Skeletal muscle satellite cell (primary cell): ENCODE measurements around the gene DCK.
"Not testable (repeated sequence)": the region's sequence is repeated elsewhere in the genome, so short reads cannot be mapped to it uniquely, and the experiment has no call there.

Experiments
- H3K27me3 ChIP-seq: 2 replicates; pipeline ENCODE4 v1.7.0; 2013; ENCODE audit warnings: low read length; ENCODE audit not compliant: control insufficient read depth, insufficient read depth
- H3K36me3 ChIP-seq: 2 replicates; pipeline ENCODE4 v1.7.0; 2013; ENCODE audit warnings: mild to moderate bottlenecking, control low read depth, low read length; ENCODE audit not compliant: insufficient read depth
- H3K4me1 ChIP-seq: 2 replicates; pipeline ENCODE4 v1.7.0; 2013; ENCODE audit warnings: low read length; ENCODE audit not compliant: control insufficient read depth, insufficient read depth
- H3K4me2 ChIP-seq: 2 replicates; pipeline ENCODE4 v1.7.0; 2013; ENCODE audit warnings: mild to moderate bottlenecking, low read length
- H3K4me3 ChIP-seq: 2 replicates; pipeline ENCODE4 v1.7.0; 2013; ENCODE audit warnings: low read length
- H3K9ac ChIP-seq: 2 replicates; pipeline ENCODE4 v1.7.0; 2013; ENCODE audit warnings: mild to moderate bottlenecking, low read depth, low read length, moderate library complexity
- H3K9me3 ChIP-seq: replicated peaks from 2 replicates; pipeline ENCODE4 v1.7.0; 2013; ENCODE audit warnings: mild to moderate bottlenecking, control low read depth, low read length

Gene DCK

GRCh38 chr4:71029504-71029903, 36.1 kb downstream of the DCK start:
- Histone ChIP-seq H3K4me2 (no peak overlapping the region), H3K4me1 (peaks cover 35% of the 10 kb centered on the region), H3K36me3 (peaks cover 21% of the 10 kb centered on the region), H3K4me3 (no peak overlapping the region), H3K27me3 (no peaks in the 10 kb centered on the region), H3K9me3 (no peaks in the 10 kb centered on the region), H3K9ac (no peak overlapping the region)

GRCh38 chr4:71032106-71032505, 38.7 kb downstream of the DCK start:
- not testable (repeated sequence) for H3K9me3 ChIP-seq, H3K4me3 ChIP-seq, H3K9ac ChIP-seq, H3K27me3 ChIP-seq
- H3K4me2 ChIP-seq = peak overlapping the region; percentile 20
- peaks cover 20% of the 10 kb centered on the region for H3K36me3 ChIP-seq
- H3K4me1 ChIP-seq = peaks cover 13% of the 10 kb centered on the region

GRCh38 chr4:71045256-71045655, 51.8 kb downstream of the DCK start:
- H3K4me2 ChIP-seq = no peak overlapping the region
- H3K36me3 ChIP-seq = peaks cover 4% of the 10 kb centered on the region
- H3K4me1 ChIP-seq = no peaks in the 10 kb centered on the region
- H3K4me3 ChIP-seq = no peak overlapping the region
- no peaks in the 10 kb centered on the region for H3K27me3 ChIP-seq
- H3K9ac ChIP-seq = no peak overlapping the region
- no peaks in the 10 kb centered on the region for H3K9me3 ChIP-seq

DNA sequence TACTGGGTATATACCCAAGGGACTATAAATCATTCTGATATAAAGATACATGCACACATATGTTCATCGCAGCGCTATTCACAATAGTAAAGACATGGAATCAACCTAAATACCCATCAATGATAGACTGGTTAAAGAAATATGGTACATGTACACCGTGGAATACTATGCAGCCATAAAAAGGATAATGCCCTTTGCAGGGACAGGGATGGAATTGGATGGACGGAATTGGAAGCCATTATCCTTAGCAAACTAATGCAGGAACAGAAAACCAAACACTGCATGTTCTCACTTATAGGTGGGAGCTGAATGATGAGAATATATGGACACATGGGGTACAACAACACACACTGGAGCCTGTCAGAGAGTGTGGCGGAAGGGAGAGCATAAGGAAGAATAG, 55.9 kb downstream of the DCK start:
- Histone ChIP-seq H3K9me3 (no peaks in the 10 kb centered on the region), H3K4me3 (no peak overlapping the region), H3K36me3 (no peaks in the 10 kb centered on the region), H3K4me1 (no peaks in the 10 kb centered on the region), H3K4me2 (no peak overlapping the region), H3K27me3 (no peaks in the 10 kb centered on the region), H3K9ac (no peak overlapping the region)

GRCh38 chr4:71050809-71051208, 57.4 kb downstream of the DCK start:
- no peaks in the 10 kb centered on the region for H3K36me3 ChIP-seq
- no peak overlapping the region for H3K4me3 ChIP-seq
- no peaks in the 10 kb centered on the region for H3K4me1 ChIP-seq
- no peaks in the 10 kb centered on the region for H3K27me3 ChIP-seq
- no peak overlapping the region for H3K4me2 ChIP-seq
- no peaks in the 10 kb centered on the region for H3K9me3 ChIP-seq
- H3K9ac ChIP-seq = no peak overlapping the region

- no peaks in the 10 kb centered on the region for H3K36me3 ChIP-seq
- no peak overlapping the region for H3K9ac ChIP-seq
- no peak overlapping the region for H3K4me2 ChIP-seq
- H3K4me1 ChIP-seq = no peaks in the 10 kb centered on the region
- no peaks in the 10 kb centered on the region for H3K27me3 ChIP-seq
- no peak overlapping the region for H3K4me3 ChIP-seq
- no peaks in the 10 kb centered on the region for H3K9me3 ChIP-seq
Observed at GRCh38 chr4:71052034-71052433, 58.6 kb downstream of the DCK start.

DNA sequence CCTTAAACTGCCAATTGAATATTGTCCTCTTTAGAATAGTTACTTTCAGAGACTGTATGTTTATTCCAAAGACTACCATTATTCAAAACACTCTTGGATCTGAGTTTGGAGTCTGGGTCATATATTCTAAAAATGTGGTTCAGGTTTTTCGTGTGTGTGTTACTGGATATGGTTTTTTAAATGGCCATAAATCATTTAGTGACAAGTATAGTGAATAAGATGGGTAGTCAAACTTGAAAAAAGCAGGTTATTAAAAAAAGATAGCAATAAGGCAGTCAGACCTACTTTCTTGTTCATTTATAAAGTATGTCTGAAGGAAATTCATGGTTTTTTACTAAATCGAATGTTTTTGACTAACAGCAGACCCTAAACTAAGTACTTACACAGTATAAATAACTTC, 59.3 kb downstream of the DCK start:
- H3K4me3 ChIP-seq = no peak overlapping the region
- H3K4me1 ChIP-seq = no peaks in the 10 kb centered on the region
- H3K27me3 ChIP-seq = no peaks in the 10 kb centered on the region
- H3K9me3 ChIP-seq = no peaks in the 10 kb centered on the region
- no peak overlapping the region for H3K4me2 ChIP-seq
- no peak overlapping the region for H3K9ac ChIP-seq
- H3K36me3 ChIP-seq = no peaks in the 10 kb centered on the region

- not testable (repeated sequence) for H3K4me2 ChIP-seq, H3K27me3 ChIP-seq, H3K36me3 ChIP-seq, H3K9ac ChIP-seq, H3K4me3 ChIP-seq, H3K9me3 ChIP-seq, H3K4me1 ChIP-seq
Observed at GRCh38 chr4:71053613-71054012, 60.2 kb downstream of the DCK start.

DNA sequence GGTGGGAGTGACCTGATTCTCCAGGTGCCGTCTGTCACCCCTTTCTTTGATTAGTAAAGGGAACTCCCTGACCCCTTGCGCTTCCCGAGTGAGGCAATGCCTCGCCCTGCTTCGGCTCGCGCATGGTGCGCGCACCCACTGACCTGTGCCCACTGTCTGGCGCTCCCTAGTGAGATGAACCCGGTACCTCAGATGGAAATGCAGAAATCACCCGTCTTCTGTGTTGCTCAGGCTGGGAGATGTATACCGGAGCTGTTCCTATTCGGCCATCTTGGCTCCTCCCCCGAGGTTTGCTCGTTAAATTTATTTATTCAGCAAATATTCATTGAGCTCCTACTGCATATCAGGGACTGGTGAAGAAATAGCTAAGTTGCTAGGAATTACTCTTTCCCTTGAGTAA, 66.1 kb downstream of the DCK start:
- not testable (repeated sequence) for H3K4me2 ChIP-seq, H3K36me3 ChIP-seq, H3K4me1 ChIP-seq, H3K4me3 ChIP-seq, H3K9ac ChIP-seq, H3K9me3 ChIP-seq, H3K27me3 ChIP-seq

GRCh38 chr4:71062436-71062835, 69.0 kb downstream of the DCK start:
- Histone ChIP-seq H3K9me3 (no peaks in the 10 kb centered on the region), H3K4me2 (no peak overlapping the region), H3K4me1 (no peaks in the 10 kb centered on the region), H3K4me3 (no peak overlapping the region), H3K27me3 (no peaks in the 10 kb centered on the region), H3K36me3 (no peaks in the 10 kb centered on the region), H3K9ac (no peak overlapping the region)

DNA sequence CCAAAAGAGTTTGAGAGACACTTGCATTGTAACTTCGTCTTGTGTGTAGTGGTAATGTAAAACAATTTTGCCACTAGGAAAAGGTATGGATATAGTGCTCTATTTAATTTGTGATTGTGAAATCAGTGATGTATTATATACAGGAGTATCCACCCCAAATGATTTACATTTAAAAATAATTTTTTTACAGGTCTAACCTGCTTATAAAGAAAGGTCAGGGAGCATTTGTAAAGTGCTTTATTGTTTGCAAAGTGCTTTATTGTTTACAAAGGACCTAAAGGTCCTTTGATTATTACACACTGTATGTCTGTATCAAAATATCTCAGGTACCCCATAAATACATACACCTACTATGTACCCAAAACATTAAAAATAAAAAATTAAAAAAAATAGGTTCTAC, 70.3 kb downstream of the DCK start:
- Histone ChIP-seq H3K4me3 (no peak overlapping the region), H3K4me2 (no peak overlapping the region), H3K27me3 (no peaks in the 10 kb centered on the region)

DNA sequence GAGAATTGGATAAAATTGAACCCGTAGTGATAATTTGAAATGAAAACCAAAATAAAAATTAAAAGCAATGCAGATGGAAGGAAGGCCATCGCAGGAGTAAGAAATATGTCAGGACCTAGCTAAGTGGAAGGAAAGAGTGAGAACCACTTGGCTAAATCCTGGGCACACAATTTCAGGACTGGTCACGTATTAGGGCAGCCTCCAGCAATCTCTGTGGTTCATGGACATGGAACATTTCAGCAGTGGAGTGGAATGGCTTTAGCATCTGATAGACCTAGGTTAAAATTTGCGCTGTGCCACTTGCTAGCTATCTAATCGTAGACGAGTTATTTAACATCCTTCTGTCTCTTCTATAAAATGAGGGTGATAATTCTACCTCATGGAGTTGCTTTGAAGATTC, 71.1 kb downstream of the DCK start:
- Histone ChIP-seq H3K36me3 (no peaks in the 10 kb centered on the region), H3K4me3 (no peak overlapping the region), H3K4me1 (no peaks in the 10 kb centered on the region), H3K4me2 (no peak overlapping the region), H3K9ac (no peak overlapping the region), H3K27me3 (no peaks in the 10 kb centered on the region), H3K9me3 (no peaks in the 10 kb centered on the region)

More for the DNA sequence above, 70.3 kb downstream of the DCK start:
- no peaks in the 10 kb centered on the region for H3K36me3 ChIP-seq
- H3K4me1 ChIP-seq = no peaks in the 10 kb centered on the region
- H3K9ac ChIP-seq = no peak overlapping the region
- H3K9me3 ChIP-seq = no peaks in the 10 kb centered on the region
